Measurements from ENCODE around the gene CACNA2D3. TPM values are rescaled to one million over a fixed set of nuclear protein-coding genes. Genes with fewer than 3 reads are reported as not detected.

CACNA2D3 gene
- total RNA-seq, 2 donors from 2014 or later, result 0.42 to 0.98 TPM

DNA sequence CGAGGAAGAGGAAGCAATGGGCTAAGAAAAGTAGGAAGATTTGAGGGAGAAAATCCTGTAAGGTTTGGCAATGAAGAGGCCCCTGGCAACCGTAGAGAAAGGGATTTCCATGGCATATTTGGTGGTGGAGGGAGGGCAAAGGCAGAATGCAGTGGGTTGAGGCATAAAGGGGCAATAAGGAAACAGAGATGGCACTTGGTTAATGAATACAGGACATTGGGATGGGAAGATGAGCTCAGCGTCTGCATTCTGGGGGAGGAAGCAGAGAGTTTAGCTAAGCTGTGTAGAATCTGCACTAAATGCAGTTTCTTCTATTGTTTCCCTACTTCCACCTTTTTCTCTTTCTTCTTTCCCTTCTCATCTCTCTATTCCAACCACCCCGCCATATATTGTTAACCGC, 721.9 kb downstream of the CACNA2D3 start:
- Histone ChIP-seq H3K27me3 (no peaks in the 10 kb centered on the region), H3K9me3 (no peaks in the 10 kb centered on the region), H3K9ac (ENCODE audit: low read depth in 2 of 2, low read length in 2 of 2) (no peak overlapping the region), H3K4me1 (no peaks in the 10 kb centered on the region), H3K27ac (no peak overlapping the region), H3K36me3 (no peaks in the 10 kb centered on the region), H3K4me3 (no peak overlapping the region)
- no peak for DNase-seq
- intact Hi-C loops (cut with DNase I), result no loop called here
- no peak for TF ChIP-seq CTCF (IDR thresholded peaks at IDR 0.05)

DNA sequence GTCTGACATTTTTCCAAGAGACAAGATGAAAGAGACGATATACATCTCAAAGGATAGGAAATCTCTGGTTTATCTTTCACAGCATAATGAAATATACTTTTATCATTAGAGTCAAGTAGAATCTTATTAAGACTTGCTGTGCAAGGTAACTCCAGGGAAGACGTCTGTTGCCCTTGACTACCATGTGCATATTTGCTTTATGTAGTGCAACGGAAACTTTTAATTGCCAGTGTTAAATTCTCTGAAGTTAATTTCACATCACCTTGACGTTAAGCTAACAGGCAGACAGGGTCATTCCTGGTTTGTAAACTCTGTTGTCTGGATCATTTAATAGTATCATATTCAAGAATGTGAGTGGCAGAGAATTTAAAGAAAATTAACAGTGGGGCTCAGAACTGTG, 722.7 kb downstream of the CACNA2D3 start:
- Histone ChIP-seq H3K27me3 (no peaks in the 10 kb centered on the region), H3K9me3 (no peaks in the 10 kb centered on the region), H3K27ac (no peak overlapping the region), H3K4me1 (no peaks in the 10 kb centered on the region), H3K36me3 (no peaks in the 10 kb centered on the region), H3K4me3 (no peak overlapping the region), H3K9ac (ENCODE audit: low read depth in 2 of 2, low read length in 2 of 2) (no peak overlapping the region)
- no peak for DNase-seq
- intact Hi-C loops (cut with DNase I), result no loop called here
- no peak for TF ChIP-seq CTCF (IDR thresholded peaks at IDR 0.05)

- DNase-seq, result no peak
- intact Hi-C loops (cut with DNase I), result no loop called here
- Histone ChIP-seq H3K9me3 (no peaks in the 10 kb centered on the region), H3K27me3 (no peaks in the 10 kb centered on the region), H3K36me3 (no peaks in the 10 kb centered on the region), H3K4me1 (no peaks in the 10 kb centered on the region), H3K4me3 (no peak overlapping the region), H3K9ac (ENCODE audit: low read depth in 2 of 2, low read length in 2 of 2) (no peak overlapping the region), H3K27ac (no peak overlapping the region)
- no peak for TF ChIP-seq CTCF (IDR thresholded peaks at IDR 0.05)
These were observed 723.2 kb downstream of the CACNA2D3 start for GRCh38 chr3:54845551-54845950.

DNA sequence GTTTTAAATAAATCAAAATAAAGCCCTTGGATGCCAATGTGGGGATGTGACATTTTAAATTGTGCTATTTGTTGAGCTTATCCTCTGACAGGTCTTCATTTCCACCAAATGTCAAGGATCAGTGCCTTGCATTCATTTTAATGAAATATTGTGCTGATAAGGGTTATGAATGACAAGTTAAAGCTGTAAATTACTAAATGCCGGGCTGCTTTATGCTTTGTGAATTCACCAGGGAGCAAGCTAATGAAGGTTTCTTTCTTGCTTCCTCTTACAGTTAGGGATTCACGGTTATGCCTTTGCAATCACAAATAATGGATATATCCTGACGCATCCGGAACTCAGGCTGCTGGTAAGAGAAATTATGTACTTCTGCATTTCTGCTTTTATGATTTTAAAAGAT, 723.8 kb downstream of the CACNA2D3 start:
- DNase-seq, result no peak
- H3K36me3 ChIP-seq, result no peaks in the 10 kb centered on the region

GRCh38 chr3:54847361-54847760, 725.0 kb downstream of the CACNA2D3 start:
- no peaks in the 10 kb centered on the region for H3K9me3 ChIP-seq
- H3K4me1 ChIP-seq, result no peaks in the 10 kb centered on the region
- no peak overlapping the region for H3K27ac ChIP-seq
- no peak overlapping the region for H3K9ac ChIP-seq (ENCODE audit: low read depth in 2 of 2, low read length in 2 of 2)
- no peak for DNase-seq
- no peaks in the 10 kb centered on the region for H3K36me3 ChIP-seq
- intact Hi-C loops (cut with DNase I), result no loop called here
- H3K4me3 ChIP-seq, result no peak overlapping the region
- H3K27me3 ChIP-seq, result no peaks in the 10 kb centered on the region
- no peak for TF ChIP-seq CTCF (IDR thresholded peaks at IDR 0.05)

More for the DNA sequence above, 723.8 kb downstream of the CACNA2D3 start:
- no peaks in the 10 kb centered on the region for H3K27me3 ChIP-seq
- H3K4me3 ChIP-seq, result no peak overlapping the region
- H3K4me1 ChIP-seq, result no peaks in the 10 kb centered on the region
- no peak overlapping the region for H3K9ac ChIP-seq (ENCODE audit: low read depth in 2 of 2, low read length in 2 of 2)
- intact Hi-C loops (cut with DNase I), result no loop called here
- H3K9me3 ChIP-seq, result no peaks in the 10 kb centered on the region
- H3K27ac ChIP-seq, result no peak overlapping the region
- TF ChIP-seq CTCF (IDR thresholded peaks at IDR 0.05), result no peak

- Histone ChIP-seq H3K36me3 (no peaks in the 10 kb centered on the region), H3K27me3 (no peaks in the 10 kb centered on the region), H3K4me1 (no peaks in the 10 kb centered on the region), H3K9ac (ENCODE audit: low read depth in 2 of 2, low read length in 2 of 2) (no peak overlapping the region), H3K9me3 (no peaks in the 10 kb centered on the region), H3K27ac (no peak overlapping the region), H3K4me3 (no peak overlapping the region)
- intact Hi-C loops (cut with DNase I), result no loop called here
- DNase-seq, result no peak
- TF ChIP-seq CTCF (IDR thresholded peaks at IDR 0.05), result no peak
These were observed 727.0 kb downstream of the CACNA2D3 start for GRCh38 chr3:54849360-54849759.

All from colonic mucosa (tissue), 4 donors.